Measurements from ENCODE around the gene PRKCB.

DNA sequence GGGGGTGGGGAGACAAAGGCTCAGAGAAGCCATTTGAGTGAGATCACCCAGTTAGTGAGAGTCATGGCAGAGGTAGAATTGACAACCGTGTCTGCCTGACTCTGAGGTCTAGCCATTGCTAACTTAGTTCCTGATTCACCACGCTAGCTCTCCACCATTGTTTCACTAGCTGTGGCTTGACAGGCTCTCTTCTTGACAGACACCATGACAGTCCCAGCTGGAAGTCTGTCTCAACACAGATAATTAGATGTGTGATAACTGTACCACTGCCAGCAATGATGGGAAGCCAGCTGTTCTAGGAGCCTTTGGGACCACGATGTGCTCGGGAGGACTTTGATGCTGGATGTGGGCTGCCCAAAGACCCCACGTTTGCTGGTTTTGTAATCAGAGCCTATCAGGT lies 249.9 kb downstream of the PRKCB start:
- TF ChIP-seq, protein P1, sequence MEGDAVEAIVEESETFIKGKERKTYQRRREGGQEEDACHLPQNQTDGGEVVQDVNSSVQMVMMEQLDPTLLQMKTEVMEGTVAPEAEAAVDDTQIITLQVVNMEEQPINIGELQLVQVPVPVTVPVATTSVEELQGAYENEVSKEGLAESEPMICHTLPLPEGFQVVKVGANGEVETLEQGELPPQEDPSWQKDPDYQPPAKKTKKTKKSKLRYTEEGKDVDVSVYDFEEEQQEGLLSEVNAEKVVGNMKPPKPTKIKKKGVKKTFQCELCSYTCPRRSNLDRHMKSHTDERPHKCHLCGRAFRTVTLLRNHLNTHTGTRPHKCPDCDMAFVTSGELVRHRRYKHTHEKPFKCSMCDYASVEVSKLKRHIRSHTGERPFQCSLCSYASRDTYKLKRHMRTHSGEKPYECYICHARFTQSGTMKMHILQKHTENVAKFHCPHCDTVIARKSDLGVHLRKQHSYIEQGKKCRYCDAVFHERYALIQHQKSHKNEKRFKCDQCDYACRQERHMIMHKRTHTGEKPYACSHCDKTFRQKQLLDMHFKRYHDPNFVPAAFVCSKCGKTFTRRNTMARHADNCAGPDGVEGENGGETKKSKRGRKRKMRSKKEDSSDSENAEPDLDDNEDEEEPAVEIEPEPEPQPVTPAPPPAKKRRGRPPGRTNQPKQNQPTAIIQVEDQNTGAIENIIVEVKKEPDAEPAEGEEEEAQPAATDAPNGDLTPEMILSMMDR (conservative IDR thresholded peaks at IDR 0.05; ENCODE audit: low read depth, low read length): no peak
- TF ChIP-seq EZH2 (IDR thresholded peaks at IDR 0.05; ENCODE audit: low read length, unreplicated experiment): no peak
- no peak for TF ChIP-seq EZH2phosphoT487 (IDR thresholded peaks at IDR 0.05; ENCODE audit: borderline replicate concordance, low read length)

All from PC-3 (cell line).